ENCODE measurements around the gene MYO7B.

Gene MYO7B

GRCh38 chr2:127652786-127653357 lies 117.4 kb downstream of the MYO7B start:
- DNase-seq, result no peak

GRCh38 chr2:127653421-127654083 lies 118.1 kb downstream of the MYO7B start:
- no peak for DNase-seq

GRCh38 chr2:127654084-127654837 lies 118.8 kb downstream of the MYO7B start:
- DNase-seq, result no peak

GRCh38 chr2:127654838-127655175 lies 119.3 kb downstream of the MYO7B start:
- DNase-seq, result no peak

GRCh38 chr2:127655209-127656073 lies 120.0 kb downstream of the MYO7B start:
- no peak for DNase-seq

GRCh38 chr2:127656569-127657231 lies 121.2 kb downstream of the MYO7B start:
- no peak for DNase-seq

GRCh38 chr2:127657232-127657595 lies 121.7 kb downstream of the MYO7B start:
- no peak for DNase-seq

- no peak for DNase-seq
These were observed 122.7 kb downstream of the MYO7B start for GRCh38 chr2:127658146-127658545.

GRCh38 chr2:127658641-127659407 lies 123.3 kb downstream of the MYO7B start:
- no peak for DNase-seq

- no peak for DNase-seq
These were observed 124.2 kb downstream of the MYO7B start for GRCh38 chr2:127659408-127660290.

- DNase-seq, result no peak
These were observed 124.8 kb downstream of the MYO7B start for GRCh38 chr2:127660291-127660578.

- DNase-seq, result no peak
These were observed 125.7 kb downstream of the MYO7B start for GRCh38 chr2:127661072-127661649.

GRCh38 chr2:127661949-127662510 lies 126.5 kb downstream of the MYO7B start:
- DNase-seq, result no peak

GRCh38 chr2:127662937-127663565 lies 127.6 kb downstream of the MYO7B start:
- no peak for DNase-seq

GRCh38 chr2:127663566-127664064 lies 128.1 kb downstream of the MYO7B start:
- no peak for DNase-seq

- DNase-seq, result no peak
These were observed 128.8 kb downstream of the MYO7B start for GRCh38 chr2:127664065-127664894.

- DNase-seq, result no peak
These were observed 129.4 kb downstream of the MYO7B start for GRCh38 chr2:127664895-127665225.

- DNase-seq, result no peak
These were observed 129.9 kb downstream of the MYO7B start for GRCh38 chr2:127665267-127665893.
